ENCODE results near the gene ZNF511.

The ZNF511 gene

DNA sequence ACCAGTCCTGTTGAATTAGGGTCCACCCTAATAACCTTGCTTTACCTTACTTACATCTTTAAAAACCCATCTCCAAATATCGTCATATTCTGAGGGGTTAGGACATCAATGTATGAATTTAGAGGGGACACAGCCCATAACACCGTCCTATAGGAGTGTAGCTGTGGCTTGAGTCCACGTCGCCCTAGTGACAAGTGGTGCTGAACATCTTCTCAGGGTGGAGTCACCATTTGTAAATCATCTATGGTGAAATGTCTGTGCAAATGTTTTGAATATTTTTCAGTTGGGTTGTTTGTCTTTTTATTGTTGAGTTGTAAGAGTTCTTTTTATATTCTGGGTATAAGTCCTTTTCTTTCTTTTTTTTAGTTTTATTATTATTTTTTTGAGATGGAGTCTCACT, 33.3 kb downstream of the ZNF511 start:
- H3K36me3 ChIP-seq (ENCODE audit: control insufficient read depth, low read length): no peaks in the 10 kb centered on the region
- H3K27ac ChIP-seq (ENCODE audit: low read depth, low read length): no peak overlapping the region
- peaks cover 26% of the 10 kb centered on the region; the same call in 1 of the 2 replicates for H3K9me3 ChIP-seq (ENCODE audit: control insufficient read depth, insufficient read depth, low read length)
- no peaks in the 10 kb centered on the region for H3K9me2 ChIP-seq (replicated peaks; ENCODE audit: control insufficient read depth, low read length)
- no peak overlapping the region for H3K4me3 ChIP-seq (ENCODE audit: low read length)
- no peaks in the 10 kb centered on the region for H3F3A ChIP-seq (ENCODE audit: control insufficient read depth, insufficient read depth)
- H3K27me3 ChIP-seq (ENCODE audit: control insufficient read depth, low read length): no peaks in the 10 kb centered on the region
- H3K4me1 ChIP-seq (ENCODE audit: control insufficient read depth, low read length): no peaks in the 10 kb centered on the region; the same call in 1 of the 2 replicates
- no peak overlapping the region for H3K4me2 ChIP-seq (ENCODE audit: low read length)
- TF ChIP-seq, protein P1, sequence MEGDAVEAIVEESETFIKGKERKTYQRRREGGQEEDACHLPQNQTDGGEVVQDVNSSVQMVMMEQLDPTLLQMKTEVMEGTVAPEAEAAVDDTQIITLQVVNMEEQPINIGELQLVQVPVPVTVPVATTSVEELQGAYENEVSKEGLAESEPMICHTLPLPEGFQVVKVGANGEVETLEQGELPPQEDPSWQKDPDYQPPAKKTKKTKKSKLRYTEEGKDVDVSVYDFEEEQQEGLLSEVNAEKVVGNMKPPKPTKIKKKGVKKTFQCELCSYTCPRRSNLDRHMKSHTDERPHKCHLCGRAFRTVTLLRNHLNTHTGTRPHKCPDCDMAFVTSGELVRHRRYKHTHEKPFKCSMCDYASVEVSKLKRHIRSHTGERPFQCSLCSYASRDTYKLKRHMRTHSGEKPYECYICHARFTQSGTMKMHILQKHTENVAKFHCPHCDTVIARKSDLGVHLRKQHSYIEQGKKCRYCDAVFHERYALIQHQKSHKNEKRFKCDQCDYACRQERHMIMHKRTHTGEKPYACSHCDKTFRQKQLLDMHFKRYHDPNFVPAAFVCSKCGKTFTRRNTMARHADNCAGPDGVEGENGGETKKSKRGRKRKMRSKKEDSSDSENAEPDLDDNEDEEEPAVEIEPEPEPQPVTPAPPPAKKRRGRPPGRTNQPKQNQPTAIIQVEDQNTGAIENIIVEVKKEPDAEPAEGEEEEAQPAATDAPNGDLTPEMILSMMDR (IDR thresholded peaks at IDR 0.05; ENCODE audit: low read depth, low read length, poor library complexity, severe bottlenecking): no peak
- TF ChIP-seq EZH2phosphoT487 (IDR thresholded peaks at IDR 0.05; ENCODE audit: borderline replicate concordance, low read length): no peak
- no peaks in the 10 kb centered on the region for H4K20me1 ChIP-seq (ENCODE audit: control insufficient read depth, insufficient read depth, low read depth, low read length)
- H3K79me2 ChIP-seq (ENCODE audit: control insufficient read depth, low read length): no peaks in the 10 kb centered on the region

DNA sequence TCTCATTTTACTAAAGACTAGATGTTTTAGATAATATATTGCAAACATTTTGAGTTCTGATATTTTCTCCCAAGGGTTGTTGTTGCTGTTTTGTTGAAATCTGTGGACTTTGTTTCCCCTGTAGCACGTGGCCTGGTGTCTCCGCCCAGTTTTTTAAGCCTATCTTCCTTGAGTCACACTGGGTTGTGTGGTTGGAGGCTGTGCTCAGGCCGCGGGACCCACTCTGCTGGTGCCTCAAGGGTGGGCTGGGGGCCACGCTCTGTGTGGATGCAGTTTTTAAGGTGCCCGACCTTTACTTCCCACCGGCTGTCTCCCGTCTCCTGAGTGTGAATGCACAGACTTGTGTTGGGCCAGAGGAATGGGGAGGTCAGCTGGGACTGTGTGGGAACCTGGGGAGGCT, 34.2 kb downstream of the ZNF511 start:
- TF ChIP-seq EZH2phosphoT487 (IDR thresholded peaks at IDR 0.05; ENCODE audit: borderline replicate concordance, low read length): no peak
- Histone ChIP-seq H3K79me2 (ENCODE audit: control insufficient read depth, low read length) (no peaks in the 10 kb centered on the region), H3K27me3 (ENCODE audit: control insufficient read depth, low read length) (no peaks in the 10 kb centered on the region), H3K4me2 (ENCODE audit: low read length) (no peak overlapping the region), H3K9me3 (ENCODE audit: control insufficient read depth, insufficient read depth, low read length) (peaks cover 17% of the 10 kb centered on the region; the same call in 1 of the 2 replicates), H3K36me3 (ENCODE audit: control insufficient read depth, low read length) (no peaks in the 10 kb centered on the region), H4K20me1 (ENCODE audit: control insufficient read depth, insufficient read depth, low read depth, low read length) (no peaks in the 10 kb centered on the region), H3K27ac (ENCODE audit: low read depth, low read length) (no peak overlapping the region), H3K4me3 (ENCODE audit: low read length) (no peak overlapping the region), H3F3A (ENCODE audit: control insufficient read depth, insufficient read depth) (no peaks in the 10 kb centered on the region), H3K4me1 (ENCODE audit: control insufficient read depth, low read length) (no peaks in the 10 kb centered on the region; the same call in 1 of the 2 replicates), H3K9me2 (replicated peaks; ENCODE audit: control insufficient read depth, low read length) (no peaks in the 10 kb centered on the region)

DNA sequence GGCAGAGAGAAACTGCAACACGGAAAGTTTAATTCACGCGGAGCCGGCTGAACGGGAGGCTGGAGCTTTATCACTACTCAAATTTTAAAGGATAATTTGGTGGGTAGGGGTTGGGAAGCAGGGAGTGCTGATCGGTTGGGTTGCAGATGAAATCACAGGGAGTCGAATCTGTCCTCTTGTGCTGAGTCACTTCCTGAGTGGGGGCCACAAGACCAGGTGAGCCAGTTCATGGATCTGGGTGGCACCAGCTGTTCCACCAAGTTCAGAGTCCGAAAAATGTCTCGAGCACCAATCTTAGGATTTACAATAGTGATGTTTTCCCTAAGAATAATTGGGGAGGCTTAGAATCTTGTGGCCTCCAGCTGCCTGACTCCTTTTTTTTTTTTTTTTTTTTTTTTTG, 34.8 kb downstream of the ZNF511 start:
- Histone ChIP-seq H3F3A (ENCODE audit: control insufficient read depth, insufficient read depth) (no peaks in the 10 kb centered on the region), H4K20me1 (ENCODE audit: control insufficient read depth, insufficient read depth, low read depth, low read length) (no peaks in the 10 kb centered on the region), H3K27ac (ENCODE audit: low read depth, low read length) (no peak overlapping the region), H3K9me3 (ENCODE audit: control insufficient read depth, insufficient read depth, low read length) (peaks cover 11% of the 10 kb centered on the region; the same call in 1 of the 2 replicates), H3K4me3 (ENCODE audit: low read length) (no peak overlapping the region), H3K79me2 (ENCODE audit: control insufficient read depth, low read length) (no peaks in the 10 kb centered on the region), H3K4me2 (ENCODE audit: low read length) (no peak overlapping the region), H3K4me1 (ENCODE audit: control insufficient read depth, low read length) (no peaks in the 10 kb centered on the region; the same call in 1 of the 2 replicates), H3K36me3 (ENCODE audit: control insufficient read depth, low read length) (no peaks in the 10 kb centered on the region), H3K27me3 (ENCODE audit: control insufficient read depth, low read length) (no peaks in the 10 kb centered on the region), H3K9me2 (replicated peaks; ENCODE audit: control insufficient read depth, low read length) (no peaks in the 10 kb centered on the region)
- TF ChIP-seq EZH2phosphoT487 (IDR thresholded peaks at IDR 0.05; ENCODE audit: borderline replicate concordance, low read length): no peak
- TF ChIP-seq, protein P1 (IDR thresholded peaks at IDR 0.05; ENCODE audit: low read depth, low read length, poor library complexity, severe bottlenecking): no peak

DNA sequence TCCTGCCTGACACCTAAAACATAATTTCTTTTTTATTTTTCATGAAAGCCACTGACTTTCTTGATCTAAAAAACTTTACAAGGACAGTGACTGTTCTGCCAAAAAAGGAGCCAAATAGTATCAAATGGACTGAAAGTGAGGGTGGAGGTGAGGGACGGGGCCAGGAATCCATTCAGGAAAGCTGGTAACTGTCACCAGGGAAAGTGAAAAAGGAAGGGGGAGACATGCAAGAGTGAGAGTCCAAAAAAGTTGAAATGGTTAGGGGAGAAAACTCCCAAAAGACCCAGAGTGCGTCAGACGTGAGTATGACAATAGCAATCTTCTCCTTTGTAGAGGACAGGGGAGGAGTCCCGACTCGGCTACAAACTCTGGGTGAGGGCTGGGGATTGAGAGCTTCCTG, 35.5 kb downstream of the ZNF511 start:
- H3K9me2 ChIP-seq (replicated peaks; ENCODE audit: control insufficient read depth, low read length): no peaks in the 10 kb centered on the region
- peaks cover 6% of the 10 kb centered on the region; the same call in 1 of the 2 replicates for H3K9me3 ChIP-seq (ENCODE audit: control insufficient read depth, insufficient read depth, low read length)
- no peak overlapping the region for H3K4me2 ChIP-seq (ENCODE audit: low read length)
- TF ChIP-seq EZH2phosphoT487 (IDR thresholded peaks at IDR 0.05; ENCODE audit: borderline replicate concordance, low read length): no peak
- TF ChIP-seq, protein P1 (IDR thresholded peaks at IDR 0.05; ENCODE audit: low read depth, low read length, poor library complexity, severe bottlenecking): no peak
- no peak overlapping the region for H3K27ac ChIP-seq (ENCODE audit: low read depth, low read length)
- no peaks in the 10 kb centered on the region for H3K79me2 ChIP-seq (ENCODE audit: control insufficient read depth, low read length)
- H4K20me1 ChIP-seq (ENCODE audit: control insufficient read depth, insufficient read depth, low read depth, low read length): no peaks in the 10 kb centered on the region
- no peaks in the 10 kb centered on the region for H3K27me3 ChIP-seq (ENCODE audit: control insufficient read depth, low read length)
- no peaks in the 10 kb centered on the region for H3F3A ChIP-seq (ENCODE audit: control insufficient read depth, insufficient read depth)
- no peak overlapping the region for H3K4me3 ChIP-seq (ENCODE audit: low read length)
- no peaks in the 10 kb centered on the region; the same call in 1 of the 2 replicates for H3K4me1 ChIP-seq (ENCODE audit: control insufficient read depth, low read length)
- no peaks in the 10 kb centered on the region for H3K36me3 ChIP-seq (ENCODE audit: control insufficient read depth, low read length)

All from DOHH2 (cell line).